ENCODE results near the gene TCF7L2.

The TCF7L2 gene

DNA sequence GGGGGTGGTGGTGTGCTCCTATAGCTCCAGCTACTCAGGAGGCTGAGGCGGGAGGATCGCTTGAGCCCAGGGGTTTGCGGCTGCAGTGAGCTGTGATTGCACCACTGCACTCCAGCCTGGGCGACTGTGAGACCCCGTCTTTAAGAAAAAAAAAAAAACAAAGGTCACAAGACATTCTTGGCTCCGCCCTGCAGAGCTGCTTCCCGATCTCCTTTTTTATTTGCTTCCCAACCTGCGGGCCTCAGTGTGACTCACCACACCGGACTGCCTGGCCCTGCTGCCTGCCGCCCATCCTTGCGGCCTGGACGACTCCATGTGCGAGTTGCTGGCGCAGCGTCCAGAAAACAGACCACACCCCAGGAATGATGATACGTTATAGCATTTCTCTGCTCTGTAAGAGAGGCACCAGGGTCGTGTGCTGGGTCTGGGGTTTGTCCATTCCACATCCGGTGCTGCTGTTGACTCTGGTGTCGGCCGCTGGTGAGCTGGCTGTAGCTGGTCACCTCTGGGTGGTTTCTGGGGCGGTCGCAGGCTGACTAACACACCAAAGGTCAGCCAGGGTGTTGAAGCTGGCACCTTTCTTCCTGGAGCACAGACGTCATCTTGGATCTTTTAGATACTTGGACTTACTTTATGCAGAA, 123.6 kb downstream of the TCF7L2 start:
- DNase-seq: no peak

DNA sequence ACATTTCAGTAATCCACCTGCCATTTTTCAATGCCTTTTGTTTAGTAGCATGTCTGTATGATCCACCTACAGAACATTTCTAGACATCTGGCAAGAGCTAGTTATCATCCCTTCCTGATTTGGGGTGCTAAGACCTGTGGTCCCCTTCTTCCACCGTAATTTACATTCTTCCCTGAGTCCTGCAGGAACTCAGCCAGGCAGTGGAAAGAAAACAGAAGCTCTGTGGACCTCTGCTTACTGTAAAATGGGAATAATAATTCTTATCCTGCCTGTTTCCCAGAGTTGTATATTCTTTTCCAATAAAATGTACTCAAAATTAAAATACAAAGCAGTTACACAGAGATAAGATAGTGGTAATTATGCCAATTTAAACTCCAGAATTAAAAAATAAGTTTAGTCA, 126.9 kb downstream of the TCF7L2 start:
- no peak for DNase-seq

DNA sequence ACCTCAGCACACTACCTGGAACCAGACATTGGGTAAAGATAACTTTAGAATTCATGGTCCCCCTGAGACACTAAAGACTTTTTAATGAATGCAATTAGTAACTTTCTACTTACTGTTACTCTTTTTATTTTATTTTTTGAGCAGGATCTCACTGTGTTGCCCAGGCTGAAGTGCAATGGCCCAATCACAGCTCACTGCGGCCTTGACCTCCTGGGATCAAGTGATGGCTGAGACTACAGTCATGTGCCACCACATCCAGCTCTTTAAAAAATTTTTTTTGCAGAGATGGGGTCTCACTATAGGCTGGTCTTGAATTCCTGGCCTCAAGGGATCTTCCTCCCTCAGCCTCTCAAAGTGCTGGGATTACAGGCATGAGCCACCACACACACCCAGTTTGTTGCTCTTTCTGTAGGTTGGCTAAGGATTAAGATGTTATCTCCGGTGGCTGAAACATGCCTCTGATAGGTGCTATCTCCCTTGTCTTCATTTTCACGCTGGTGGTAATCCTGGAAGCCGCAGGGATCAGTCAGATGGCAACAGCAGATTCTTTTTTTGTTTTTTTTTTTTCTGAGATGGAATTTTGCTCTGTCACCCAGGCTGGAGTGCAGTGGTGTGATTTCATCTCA, 128.3 kb downstream of the TCF7L2 start:
- no peak for DNase-seq

DNA sequence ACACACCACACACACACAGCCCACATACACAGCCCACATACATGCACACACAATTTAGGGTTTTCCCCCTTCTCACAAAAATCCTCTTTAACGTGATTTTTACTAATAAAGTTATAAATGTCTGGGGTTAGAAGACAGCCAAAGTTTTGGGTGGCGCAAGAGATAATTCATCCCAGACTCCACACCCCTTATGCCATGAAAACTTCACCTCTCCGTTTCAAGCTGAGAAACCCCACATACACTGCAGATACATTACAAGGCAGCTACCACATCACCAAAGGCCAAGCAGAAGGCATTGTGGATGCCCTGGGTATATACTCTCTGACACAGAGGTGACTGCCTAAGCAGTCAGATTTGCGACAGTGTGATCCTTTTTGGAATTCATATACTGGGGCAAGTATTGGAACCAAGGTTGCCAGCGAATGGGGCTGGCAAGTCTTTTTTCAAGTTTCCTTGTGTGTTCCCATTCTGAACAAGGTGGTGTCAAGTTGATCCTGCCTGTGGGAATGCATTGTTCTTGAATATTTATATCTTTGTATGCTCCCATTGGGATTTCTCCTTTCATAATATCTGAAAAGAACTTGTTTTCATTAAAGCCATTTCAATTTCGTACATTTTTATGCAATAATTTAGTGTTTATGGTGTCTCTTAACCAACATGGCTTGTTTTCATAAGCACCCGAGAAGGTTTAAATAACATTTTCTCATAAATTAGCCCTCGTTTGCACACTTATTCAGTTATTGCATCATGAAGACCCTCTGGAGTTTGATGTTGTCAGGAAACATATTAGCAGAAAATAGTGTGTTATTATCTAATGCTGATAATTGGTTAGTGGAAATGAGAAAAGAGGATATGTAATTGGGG, 130.2 kb downstream of the TCF7L2 start:
- DNase-seq: no peak

DNA sequence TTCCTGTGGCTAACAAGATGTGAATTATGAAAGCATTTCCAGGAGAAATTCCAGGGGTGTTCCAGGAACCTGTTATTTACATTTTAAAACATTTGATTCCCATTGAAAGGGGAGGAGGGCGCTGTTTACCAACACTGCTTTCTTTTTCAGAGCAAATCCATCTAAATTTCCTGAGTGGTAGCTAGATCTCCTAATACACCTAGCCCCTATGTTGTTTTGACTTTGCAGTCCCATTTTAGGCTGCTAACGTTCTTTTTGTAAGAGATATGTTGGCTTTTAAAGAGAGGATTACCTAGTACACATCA, 130.8 kb downstream of the TCF7L2 start:
- no peak for DNase-seq

DNA sequence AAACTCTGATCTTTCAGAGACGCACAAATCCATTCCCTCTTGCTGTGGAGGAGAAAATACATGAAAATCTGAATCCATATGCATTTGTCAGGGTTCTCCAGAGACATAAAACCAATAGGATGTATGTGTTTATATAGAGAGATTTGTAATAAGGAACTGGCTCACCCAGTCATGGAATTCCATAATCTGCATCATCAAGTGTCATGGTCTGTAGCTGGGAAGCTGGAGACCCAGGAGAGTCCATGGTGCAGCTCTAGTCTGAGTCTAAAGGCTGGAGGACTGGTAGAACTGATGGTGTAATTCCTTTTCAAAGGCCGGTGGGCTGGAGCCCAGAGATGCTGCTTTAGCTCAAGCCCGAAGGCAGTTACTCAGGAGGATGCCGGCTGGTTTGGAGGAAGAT, 134.0 kb downstream of the TCF7L2 start:
- DNase-seq: no peak

DNA sequence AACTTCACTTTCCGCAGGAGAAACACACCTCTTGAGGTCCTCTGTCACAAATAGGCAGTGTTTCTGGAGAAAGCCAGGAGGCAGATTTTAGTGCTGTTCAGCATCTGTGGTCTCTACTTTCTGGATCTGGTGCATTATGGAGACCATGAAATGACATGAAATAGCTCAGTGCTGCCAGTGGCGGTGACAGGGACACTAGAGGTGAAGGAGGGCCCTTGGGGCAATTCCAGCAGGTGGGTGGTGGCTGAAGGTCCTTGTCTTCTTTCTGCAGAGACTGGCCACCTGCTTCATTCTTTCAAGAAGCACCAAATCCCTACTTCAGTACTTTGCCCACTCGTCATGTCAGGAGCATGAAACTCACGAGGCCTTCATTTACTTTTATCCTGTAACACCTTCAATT, 135.7 kb downstream of the TCF7L2 start:
- no peak for DNase-seq

DNA sequence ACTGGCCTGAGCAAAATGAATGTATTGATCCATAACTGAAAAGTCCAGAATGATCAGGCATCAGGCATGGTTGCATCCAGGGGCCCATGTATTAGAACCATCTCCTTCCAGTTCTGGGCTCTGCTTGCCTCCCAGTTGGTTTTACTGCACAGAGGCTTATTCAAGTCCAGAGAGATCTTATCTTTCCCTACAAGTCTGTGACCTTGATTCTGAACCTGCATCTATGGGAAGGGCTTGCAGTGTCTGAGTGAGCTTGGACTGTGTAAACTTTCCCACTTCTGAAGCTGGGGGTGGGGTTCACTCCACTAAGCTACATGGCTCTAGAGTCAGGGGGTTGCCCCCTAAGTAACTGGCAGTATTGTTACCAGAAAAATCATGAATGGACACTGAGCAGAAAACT, 136.2 kb downstream of the TCF7L2 start:
- DNase-seq: no peak

DNA sequence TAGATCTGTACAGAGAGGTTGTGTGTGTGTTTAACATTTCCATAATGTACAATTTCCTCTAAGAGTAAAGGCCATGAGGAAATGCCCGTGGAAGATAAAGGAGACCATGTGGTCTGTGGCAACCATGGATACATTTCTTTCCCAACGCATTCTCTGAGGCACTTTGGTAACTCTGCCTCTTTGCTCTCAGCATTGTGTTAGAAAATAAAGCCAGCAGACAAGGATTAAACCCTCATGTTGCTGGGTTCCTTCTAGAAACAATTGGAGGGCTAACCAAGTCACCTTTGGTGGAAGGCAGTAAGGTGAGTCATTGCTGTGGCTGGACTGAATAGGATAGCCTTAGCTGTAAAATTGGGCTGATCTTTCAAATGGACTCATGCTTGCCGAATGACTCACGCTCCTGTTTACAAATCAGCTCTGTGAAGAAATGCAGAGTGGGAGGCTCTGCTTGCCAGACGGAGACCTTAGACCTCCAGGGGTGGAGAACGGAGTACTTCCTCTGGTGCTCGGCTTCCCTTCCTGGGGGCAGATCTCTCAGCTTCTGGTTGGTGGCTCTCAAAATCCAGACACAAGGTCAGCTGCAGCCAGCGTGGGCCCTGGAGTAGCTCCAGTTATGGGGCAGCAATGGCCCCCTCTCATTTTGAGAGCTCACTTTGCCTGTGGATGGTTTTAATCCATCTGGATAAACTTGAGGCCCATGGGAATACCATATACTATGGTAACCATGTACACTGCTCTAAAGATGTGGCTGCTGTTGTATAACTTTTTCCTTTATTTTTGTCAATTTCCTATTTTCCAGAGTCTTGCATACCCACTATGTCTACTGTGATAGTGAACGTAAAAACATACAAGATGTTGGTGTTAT, 137.3 kb downstream of the TCF7L2 start:
- DNase-seq: no peak

DNA sequence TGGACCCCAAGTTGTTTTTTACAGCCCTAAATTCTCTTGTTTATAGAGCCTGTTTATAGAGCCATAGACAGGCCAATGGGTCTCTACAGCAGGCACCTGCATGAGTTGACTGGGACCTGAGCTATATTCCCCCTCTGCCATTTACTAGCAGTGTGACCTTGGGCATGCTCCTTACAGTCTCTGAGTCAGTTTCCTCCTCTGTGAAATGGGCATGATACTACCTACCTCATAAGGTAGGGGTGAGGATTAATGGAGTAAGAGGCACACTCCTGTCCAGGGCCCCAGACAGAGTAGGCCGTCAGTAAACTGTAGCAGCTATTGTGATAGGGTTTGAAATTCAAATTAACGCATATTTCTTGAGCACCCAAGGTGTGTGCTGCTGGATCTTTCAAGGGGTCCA, 138.1 kb downstream of the TCF7L2 start:
- DNase-seq: no peak

DNA sequence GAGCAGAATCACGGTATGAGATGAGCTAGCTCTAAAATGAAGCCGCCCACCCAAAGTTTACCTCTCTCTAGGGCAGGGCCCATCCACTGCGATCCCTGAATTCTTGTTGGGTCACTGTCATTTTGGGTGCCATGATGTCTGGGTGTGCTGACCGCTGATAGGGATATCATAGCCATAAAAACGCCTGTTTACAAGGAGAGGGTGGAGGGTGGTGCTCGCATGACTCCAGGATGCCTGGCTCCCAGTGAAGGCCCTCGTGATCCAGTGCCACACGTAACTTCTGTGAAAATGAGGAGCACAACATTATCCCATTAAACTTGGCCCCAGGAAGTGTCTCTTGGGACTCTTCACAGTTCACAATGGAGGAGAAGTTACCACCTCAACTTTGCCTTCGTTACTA, 139.5 kb downstream of the TCF7L2 start:
- no peak for DNase-seq

DNA sequence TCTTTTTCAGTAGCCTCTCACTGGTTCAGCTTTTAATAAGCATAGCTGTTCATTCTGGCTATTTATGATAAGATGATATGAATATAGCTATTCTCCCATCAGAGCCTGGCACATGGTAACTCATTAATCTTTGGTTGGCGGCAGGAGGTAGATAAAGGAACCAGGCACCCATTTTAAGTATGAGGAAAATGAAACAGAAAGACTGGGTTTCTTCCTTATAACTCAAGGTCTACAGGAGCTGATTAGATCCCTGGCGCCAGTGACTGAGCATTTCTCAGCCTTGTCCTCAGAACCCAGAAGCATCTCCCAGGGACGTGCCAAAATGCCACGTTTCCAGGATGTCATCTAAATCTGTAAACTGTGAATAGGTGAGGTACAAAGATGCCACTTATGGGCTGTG, 141.9 kb downstream of the TCF7L2 start:
- no peak for DNase-seq

DNA sequence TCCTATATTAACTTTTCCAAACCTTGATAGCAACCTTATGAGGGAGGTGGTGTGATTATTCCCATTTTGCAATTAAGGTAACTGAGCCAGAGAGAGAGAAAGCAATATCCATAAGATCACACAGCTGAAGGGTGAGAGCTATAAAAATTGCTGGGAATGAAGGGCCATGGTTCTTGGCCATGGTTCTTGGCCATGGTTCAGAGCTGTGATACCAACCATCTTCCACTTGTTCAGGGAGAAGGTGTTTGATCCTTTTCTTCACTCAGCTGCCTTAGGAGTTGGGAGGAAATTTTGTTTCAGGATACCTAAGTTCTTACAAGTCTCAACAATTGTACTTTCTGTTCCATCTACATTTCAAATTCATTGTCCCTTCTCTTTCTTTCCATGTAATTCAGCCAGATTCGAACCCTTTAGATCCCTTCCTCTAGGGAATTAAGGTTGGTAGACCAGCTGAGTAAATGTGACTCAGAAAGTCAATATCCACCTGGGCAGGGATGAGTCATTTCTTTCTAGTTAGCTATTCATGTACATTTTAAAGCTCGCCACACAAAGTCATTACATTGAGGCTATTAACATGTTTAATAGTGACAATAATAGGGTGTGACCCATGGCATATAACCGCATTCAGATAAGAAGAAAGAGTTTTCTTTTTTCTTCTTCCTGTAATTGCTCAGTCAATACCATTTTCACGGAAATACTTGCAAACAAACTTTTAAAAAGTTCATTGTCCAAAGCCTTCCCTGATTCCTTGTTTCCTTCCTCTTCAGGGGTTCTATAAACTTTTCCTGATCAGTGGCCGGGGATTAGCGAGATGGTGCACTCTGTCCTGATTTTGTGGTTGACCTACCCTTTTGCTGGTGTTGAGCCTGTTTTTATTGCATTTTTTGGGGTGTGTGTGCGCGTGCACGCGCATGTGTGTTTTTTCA, 143.4 kb downstream of the TCF7L2 start:
- DNase-seq: no peak

DNA sequence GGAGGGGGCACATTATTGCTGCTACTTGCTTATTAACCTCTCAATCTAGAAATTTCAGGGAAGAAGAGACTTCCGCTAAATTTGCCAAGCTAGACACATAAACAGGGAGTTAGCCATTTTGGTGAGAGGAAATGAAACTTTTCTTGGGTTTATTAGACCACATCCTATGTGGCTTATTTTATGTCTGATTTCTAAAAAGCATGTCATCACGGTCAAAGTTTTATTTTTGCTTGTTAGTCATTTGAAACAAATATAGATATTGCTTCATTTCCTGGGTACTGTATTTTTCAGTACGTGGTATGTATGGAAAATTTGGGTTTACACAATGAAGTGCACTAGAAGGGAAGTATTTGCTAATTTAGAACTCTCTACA, 144.1 kb downstream of the TCF7L2 start:
- DNase-seq: no peak

DNA sequence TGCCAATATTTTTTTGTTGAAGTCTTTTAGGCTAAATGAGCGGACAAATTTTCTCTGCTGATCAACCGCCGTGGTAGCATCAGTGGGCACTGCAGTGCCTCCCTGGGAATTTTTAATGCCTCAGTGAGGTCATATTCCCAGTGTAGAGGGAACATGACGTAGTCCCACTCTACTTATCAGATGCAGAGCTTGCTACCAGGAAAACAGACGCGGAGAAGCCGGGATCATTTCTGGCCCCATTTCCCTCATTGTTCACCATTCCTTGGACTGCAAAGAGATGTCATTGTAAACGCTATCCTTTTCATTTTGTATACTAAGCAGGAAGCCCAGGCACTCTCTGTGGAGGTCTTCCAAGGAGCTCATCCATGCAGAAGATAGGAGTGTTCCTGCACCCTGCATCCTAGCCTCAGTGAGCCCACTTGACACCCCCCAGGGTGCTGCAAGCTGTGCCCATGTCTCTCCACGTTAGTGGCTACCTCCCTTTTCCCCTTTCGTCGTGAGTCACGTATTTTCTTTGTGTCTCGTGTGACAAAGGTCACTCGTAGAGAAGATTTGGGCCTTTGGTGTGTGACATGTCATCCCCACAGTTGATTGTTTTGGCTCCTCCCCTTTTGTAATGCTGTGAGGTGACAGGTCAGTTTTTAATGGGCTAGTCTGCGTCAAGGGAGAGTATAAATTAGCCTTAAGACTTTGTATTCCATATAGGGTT, 145.5 kb downstream of the TCF7L2 start:
- DNase-seq: peak; percentile 12

DNA sequence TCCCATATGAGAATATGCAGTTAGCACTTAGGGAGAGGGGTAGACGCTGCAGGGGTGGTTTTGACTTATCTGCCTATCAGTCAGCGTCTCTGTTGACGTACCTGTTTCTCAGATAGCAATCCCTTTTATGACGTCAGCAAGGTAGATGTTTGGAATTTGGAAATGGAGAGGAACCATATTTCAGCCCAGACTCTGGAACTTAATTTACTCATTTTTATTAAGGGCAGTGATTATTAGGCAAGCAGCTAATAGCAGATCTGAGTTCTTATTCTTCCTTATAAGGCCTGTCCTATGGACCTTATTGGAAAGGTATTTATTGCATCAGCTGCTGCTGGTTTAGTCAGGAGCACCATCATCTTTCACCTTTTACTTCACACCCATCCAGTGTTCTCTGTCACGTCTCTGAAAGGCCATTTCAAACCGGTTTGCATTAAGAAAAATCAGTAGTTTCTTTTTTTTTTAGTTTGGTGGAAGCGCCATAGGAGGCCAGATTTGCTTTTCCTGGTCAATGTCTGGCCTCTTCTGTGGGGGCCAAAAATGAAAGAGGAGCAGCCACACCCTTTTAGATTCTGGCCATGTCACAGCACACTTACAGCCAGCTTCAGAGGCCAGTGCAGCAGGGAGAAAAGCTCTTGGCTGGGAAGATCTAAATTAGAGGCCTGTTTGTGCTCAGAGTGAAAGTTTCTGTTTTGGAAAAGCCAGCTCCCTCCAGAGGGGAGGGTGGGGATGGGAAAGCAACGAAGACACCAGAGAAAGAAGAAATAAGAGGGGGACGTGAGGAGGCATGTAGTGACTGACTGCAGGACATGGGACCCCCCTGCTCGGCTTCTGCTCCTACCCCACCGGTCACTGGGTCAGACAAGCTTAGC, 146.3 kb downstream of the TCF7L2 start:
- DNase-seq: no peak

DNA sequence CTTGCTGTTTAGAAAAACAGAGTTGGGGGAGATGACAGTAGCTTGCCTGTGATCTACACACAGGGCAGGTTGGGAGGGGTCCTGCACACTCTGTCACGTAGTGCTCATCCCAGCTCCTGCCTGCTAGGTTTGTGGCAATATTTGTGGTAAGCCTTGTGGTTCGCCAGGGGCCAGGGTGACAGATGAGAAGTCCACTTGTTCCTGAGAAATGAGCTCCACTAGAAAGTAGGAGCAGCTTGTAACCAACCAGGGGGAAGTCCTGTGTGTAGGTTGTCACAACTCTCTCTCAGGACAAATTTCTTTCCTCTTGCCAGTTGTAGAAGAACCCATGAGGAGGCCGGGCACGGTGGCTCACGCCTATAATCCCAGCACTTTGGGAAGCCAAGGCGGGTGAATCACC, 147.0 kb downstream of the TCF7L2 start:
- DNase-seq: no peak

DNA sequence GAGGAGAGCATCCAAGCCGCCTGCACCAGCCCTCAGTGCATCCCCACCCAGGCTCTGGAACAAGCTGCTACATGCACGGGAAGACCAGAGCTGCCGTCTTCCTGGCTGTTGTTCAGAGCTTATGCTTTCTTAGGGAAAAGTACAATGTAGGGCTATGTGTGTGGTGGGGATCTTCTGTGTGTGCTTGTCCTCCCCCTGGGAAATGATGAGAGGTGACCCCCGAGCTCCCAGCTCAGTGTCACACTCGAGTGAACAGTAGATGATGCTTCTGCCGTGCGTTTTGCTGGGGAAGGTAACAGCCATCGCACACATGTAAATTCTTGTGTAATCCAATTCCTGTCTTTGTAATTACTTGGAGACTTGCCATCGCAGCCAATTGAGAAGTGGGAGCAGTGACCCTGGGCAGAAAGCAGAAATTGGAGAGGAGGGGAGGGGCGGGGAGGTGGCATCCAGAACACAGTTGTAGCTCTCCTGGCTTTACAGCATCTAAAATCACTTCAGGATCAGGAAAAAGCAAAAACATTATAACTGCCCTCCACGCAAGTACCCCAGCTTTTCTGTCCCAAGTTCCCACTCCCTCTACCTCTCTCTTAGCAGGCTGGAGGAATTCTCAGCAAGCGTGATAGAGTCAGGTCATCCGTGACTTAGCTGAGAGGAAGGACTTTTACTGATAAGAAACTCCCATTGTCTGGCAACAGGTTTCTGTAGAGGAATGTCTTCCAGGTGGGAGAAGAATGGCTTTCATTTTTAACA, 149.6 kb downstream of the TCF7L2 start:
- DNase-seq: peak; percentile 73

DNA sequence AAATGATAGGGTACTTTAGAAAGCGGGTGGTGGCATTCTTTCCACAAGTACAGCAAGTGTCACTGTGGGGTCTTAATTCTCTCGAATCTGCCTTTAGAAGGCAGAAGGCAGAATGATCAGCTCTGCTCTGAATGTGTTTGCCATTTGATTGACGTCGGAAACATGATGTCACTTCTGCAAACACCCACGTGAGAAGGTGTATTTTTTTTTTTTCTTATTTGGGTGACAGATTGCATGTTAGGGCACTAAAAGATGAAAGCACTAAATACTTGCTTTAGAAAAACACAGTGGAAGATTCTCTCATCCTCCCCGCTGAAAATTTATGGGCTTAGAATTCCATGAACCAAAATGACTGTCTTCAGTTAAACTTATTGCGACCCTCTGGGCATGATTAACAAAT, 150.2 kb downstream of the TCF7L2 start:
- no peak for DNase-seq
